Panc1 (cell line): Measurements from ENCODE around the gene ZCCHC14. TPM values are rescaled to one million over a fixed set of nuclear protein-coding genes. Genes with fewer than 3 reads are reported as not detected.
"Not testable (repeated sequence)": the region's sequence is repeated elsewhere in the genome, so short reads cannot be mapped to it uniquely, and the experiment has no call there.

Source experiments
- ATAC-seq: fragments of 200-7000 bp; cut with Tn5 transposase; 2 replicates; pipeline ENCODE4 v1.9.1; 2020; ENCODE audit warnings: mild to moderate bottlenecking, moderate library complexity
- BruUV-seq: library from RNA; stranded (reverse); fragments of 400-500 nt; replicated peaks from 2 replicates; lab custom pipeline; 2021; lab: Mats Ljungman, UMichigan
- CTCF ChIA-PET: fragments of 300-600 bp; sonication (Branson Sonifier 250); formaldehyde crosslinking; loops from one replicate; lab custom pipeline; 2022; ENCODE audit warnings: antibody characterized with exemption; lab: Charles Lee
- POLR2A ChIA-PET: fragments of 300-600 bp; sonication (Branson Sonifier 250); formaldehyde crosslinking; loops from one replicate; lab custom pipeline; 2022; ENCODE audit warnings: antibody characterized with exemption; lab: Charles Lee
- DNase-seq: peaks from one replicate; pipeline ENCODE4 v3.0.0-alpha.2; 2010; ENCODE audit warnings: low read depth, low spot score
- H3K27ac ChIP-seq: 2 replicates; pipeline ENCODE4 v1.5.1; 2011; ENCODE audit warnings: mild to moderate bottlenecking, low read length, inconsistent platforms
- H3K27me3 ChIP-seq: fragments of 200-500 bp; sonication (Bioruptor generic); 2 replicates; pipeline ENCODE4 v1.6.0; 2014; ENCODE audit warnings: low read length, inconsistent platforms; ENCODE audit not compliant: control insufficient read depth, insufficient read depth
- H3K36me3 ChIP-seq: fragments of 200-500 bp; sonication (Bioruptor generic); 2 replicates; pipeline ENCODE4 v1.5.1; 2014; ENCODE audit warnings: inconsistent platforms, mild to moderate bottlenecking, low read length, moderate library complexity; ENCODE audit not compliant: control insufficient read depth, insufficient read depth
- H3K4me1 ChIP-seq: 2 replicates; pipeline ENCODE4 v1.5.1; 2011; ENCODE audit warnings: inconsistent platforms, mild to moderate bottlenecking, low read length, moderate library complexity; ENCODE audit not compliant: control insufficient read depth, insufficient read depth
- H3K4me3 ChIP-seq, 2 experiments: 2 replicates each; pipeline ENCODE4 v1.5.1; 2011 to 2012; ENCODE audit warnings: low read depth in 2 of 2, low read length in 2 of 2, mild to moderate bottlenecking in 2 of 2, inconsistent platforms in 1 of 2, moderate library complexity in 1 of 2
- H3K9me3 ChIP-seq: fragments of 200-500 bp; sonication (Bioruptor generic); 2 replicates; pipeline ENCODE4 v1.5.1; 2014; ENCODE audit warnings: low read depth, mild to moderate bottlenecking, inconsistent platforms, low read length, moderate library complexity; ENCODE audit not compliant: control insufficient read depth, insufficient read depth
- POLR2AphosphoS5 ChIP-seq: IDR thresholded peaks from 2 replicates; pipeline ENCODE4 v1.6.1; 2012; ENCODE audit warnings: mild to moderate bottlenecking, low read depth, low read length, moderate library complexity
- SIN3A ChIP-seq: IDR thresholded peaks from 2 replicates; pipeline ENCODE4 v1.6.1; 2012; ENCODE audit warnings: low read depth, mild to moderate bottlenecking, low read length, moderate library complexity, borderline replicate concordance; ENCODE audit not compliant: insufficient read depth
- TCF7L2 ChIP-seq: IDR thresholded peaks from 2 replicates; pipeline ENCODE4 v1.6.1; 2011; ENCODE audit warnings: mild to moderate bottlenecking, low read depth, low read length, inconsistent platforms
- in situ Hi-C: cut with HindIII; loops from 2 replicates; pipeline ENCODE4 v1.10.0; 2016; ENCODE audit warnings: low sequenced_read_pairs, low pct_unique_long_range_greater_than_20kb
- intact Hi-C: fragments of 100-400 bp; cut with micrococcal nuclease; formaldehyde crosslinking; loops from one replicate; pipeline ENCODE4 v1.10.0; 2022; ENCODE audit not compliant: unreplicated experiment
- total RNA-seq: library from RNA; stranded (reverse); gene quantifications from one replicate; pipeline ENCODE4 v1.2.1, GENCODE V29; 2021; ENCODE audit not compliant: unreplicated experiment
- TF ChIP-seq, protein P1 (sequence below): fragments of 450-650 bp; IDR thresholded peaks from 2 replicates; pipeline ENCODE4 v1.5.1; 2017; ENCODE audit warnings: mild to moderate bottlenecking
- TF ChIP-seq, protein P2 (sequence below), 2 experiments: IDR thresholded peaks; 2 replicates each; pipeline ENCODE4 v1.6.1; 2011 to 2012; ENCODE audit warnings: low read depth in 2 of 2, control low read depth in 1 of 2, low read length in 1 of 2, mild to moderate bottlenecking in 1 of 2, moderate library complexity in 1 of 2; ENCODE audit not compliant: insufficient read depth in 1 of 2

ZCCHC14 gene
- total RNA-seq, 1 experiment from 2014 or later = 35.0 TPM

DNA sequence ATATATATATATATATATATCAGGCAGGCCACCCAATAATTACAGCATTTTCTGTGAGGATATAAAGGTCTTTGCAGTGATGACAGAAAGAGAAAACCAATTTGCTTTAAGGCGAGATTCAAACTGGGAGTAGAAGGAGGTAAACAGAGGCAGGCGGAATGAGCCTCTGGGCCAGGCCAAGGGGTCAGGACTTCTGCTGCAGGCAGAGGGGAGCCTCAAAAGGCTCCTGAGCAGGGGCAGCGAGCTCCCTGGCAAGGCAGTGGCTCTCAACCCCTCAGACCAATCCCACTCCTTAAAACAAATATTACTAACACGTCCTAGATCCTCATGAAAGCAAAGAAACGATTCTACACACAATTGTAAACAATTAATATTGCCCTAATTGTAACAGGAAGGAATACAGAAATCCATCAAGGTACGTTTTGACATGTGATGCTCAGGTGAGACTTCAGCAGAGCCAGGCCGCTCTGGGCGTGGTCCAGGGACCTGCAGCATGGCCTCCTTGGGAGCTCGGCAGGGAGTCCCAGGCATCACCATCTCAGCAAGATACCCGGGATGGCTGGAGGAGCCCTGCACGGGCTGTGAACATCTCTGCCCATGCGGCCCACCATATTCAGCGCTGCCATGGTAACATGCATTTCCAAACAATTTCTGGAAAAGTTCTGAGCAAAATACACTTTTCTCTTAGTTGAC is 127.7 kb downstream of the ZCCHC14 start:
- H3K4me3 ChIP-seq = no peak overlapping the region
- no peaks in the 10 kb centered on the region for H3K9me3 ChIP-seq
- BruUV-seq = no TSS peak
- no peaks in the 10 kb centered on the region for H3K27me3 ChIP-seq
- ChIA-PET POLR2A (no interaction called here), CTCF (no interaction called here)
- TF ChIP-seq TCF7L2 = no peak
- TF ChIP-seq, protein P1, sequence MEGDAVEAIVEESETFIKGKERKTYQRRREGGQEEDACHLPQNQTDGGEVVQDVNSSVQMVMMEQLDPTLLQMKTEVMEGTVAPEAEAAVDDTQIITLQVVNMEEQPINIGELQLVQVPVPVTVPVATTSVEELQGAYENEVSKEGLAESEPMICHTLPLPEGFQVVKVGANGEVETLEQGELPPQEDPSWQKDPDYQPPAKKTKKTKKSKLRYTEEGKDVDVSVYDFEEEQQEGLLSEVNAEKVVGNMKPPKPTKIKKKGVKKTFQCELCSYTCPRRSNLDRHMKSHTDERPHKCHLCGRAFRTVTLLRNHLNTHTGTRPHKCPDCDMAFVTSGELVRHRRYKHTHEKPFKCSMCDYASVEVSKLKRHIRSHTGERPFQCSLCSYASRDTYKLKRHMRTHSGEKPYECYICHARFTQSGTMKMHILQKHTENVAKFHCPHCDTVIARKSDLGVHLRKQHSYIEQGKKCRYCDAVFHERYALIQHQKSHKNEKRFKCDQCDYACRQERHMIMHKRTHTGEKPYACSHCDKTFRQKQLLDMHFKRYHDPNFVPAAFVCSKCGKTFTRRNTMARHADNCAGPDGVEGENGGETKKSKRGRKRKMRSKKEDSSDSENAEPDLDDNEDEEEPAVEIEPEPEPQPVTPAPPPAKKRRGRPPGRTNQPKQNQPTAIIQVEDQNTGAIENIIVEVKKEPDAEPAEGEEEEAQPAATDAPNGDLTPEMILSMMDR = no peak
- TF ChIP-seq, protein P2, sequence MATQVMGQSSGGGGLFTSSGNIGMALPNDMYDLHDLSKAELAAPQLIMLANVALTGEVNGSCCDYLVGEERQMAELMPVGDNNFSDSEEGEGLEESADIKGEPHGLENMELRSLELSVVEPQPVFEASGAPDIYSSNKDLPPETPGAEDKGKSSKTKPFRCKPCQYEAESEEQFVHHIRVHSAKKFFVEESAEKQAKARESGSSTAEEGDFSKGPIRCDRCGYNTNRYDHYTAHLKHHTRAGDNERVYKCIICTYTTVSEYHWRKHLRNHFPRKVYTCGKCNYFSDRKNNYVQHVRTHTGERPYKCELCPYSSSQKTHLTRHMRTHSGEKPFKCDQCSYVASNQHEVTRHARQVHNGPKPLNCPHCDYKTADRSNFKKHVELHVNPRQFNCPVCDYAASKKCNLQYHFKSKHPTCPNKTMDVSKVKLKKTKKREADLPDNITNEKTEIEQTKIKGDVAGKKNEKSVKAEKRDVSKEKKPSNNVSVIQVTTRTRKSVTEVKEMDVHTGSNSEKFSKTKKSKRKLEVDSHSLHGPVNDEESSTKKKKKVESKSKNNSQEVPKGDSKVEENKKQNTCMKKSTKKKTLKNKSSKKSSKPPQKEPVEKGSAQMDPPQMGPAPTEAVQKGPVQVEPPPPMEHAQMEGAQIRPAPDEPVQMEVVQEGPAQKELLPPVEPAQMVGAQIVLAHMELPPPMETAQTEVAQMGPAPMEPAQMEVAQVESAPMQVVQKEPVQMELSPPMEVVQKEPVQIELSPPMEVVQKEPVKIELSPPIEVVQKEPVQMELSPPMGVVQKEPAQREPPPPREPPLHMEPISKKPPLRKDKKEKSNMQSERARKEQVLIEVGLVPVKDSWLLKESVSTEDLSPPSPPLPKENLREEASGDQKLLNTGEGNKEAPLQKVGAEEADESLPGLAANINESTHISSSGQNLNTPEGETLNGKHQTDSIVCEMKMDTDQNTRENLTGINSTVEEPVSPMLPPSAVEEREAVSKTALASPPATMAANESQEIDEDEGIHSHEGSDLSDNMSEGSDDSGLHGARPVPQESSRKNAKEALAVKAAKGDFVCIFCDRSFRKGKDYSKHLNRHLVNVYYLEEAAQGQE (IDR thresholded peaks at IDR 0.05; ENCODE audit: insufficient read depth in 1 of 2, low read depth in 2 of 2, low read length in 1 of 2) = no peak
- TF ChIP-seq POLR2AphosphoS5 = no peak
- TF ChIP-seq SIN3A = no peak
- in situ Hi-C loops (no loop called here), intact Hi-C loops (no loop called here)
- no peak overlapping the region for H3K27ac ChIP-seq
- ATAC-seq = no peak
- no peaks in the 10 kb centered on the region for H3K4me1 ChIP-seq
- no peaks in the 10 kb centered on the region for H3K36me3 ChIP-seq
- no peak for DNase-seq

DNA sequence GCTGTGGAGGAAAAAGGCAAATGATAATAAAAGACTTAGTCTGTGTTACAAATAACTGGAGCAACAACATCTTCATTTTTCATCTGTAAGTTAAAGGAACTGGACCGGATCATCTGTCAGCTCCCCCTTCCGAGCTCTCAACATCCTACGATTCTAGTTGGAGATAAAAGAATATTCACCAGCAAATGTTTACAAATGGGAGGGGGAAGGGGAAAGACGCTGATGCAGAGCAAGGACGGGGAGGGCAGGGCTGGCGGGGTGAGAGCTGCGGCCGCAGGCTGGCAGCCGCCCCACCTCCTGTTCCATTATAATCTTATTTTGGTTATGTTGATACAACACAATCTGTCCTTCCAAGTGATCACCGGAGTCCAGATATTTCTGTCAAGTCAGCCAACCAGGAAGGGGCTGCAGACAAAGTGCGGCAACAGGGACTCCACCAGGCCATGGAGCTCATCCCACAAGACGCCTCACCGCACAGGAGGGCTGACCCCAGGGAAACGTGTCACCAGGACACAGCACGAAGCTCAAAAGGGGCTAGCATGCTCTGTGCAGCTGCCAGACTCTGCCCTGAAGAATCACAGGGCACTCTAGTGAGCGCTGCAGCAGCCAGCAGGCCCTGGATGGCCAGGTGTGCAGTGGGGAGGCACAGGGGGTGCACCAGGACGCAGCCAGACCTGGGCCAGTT is 128.9 kb downstream of the ZCCHC14 start:
- no TSS peak for BruUV-seq
- no peak for TF ChIP-seq SIN3A
- no peak for TF ChIP-seq POLR2AphosphoS5
- no peak for TF ChIP-seq TCF7L2
- TF ChIP-seq, protein P1 = no peak
- TF ChIP-seq, protein P2 (IDR thresholded peaks at IDR 0.05; ENCODE audit: insufficient read depth in 1 of 2, low read depth in 2 of 2, low read length in 1 of 2) = no peak
- Histone ChIP-seq H3K36me3 (no peaks in the 10 kb centered on the region), H3K4me3 (no peak overlapping the region), H3K27ac (no peak overlapping the region), H3K4me1 (no peaks in the 10 kb centered on the region), H3K9me3 (no peaks in the 10 kb centered on the region), H3K27me3 (no peaks in the 10 kb centered on the region)
- ChIA-PET CTCF (no interaction called here), POLR2A (no interaction called here)
- in situ Hi-C loops (no loop called here), intact Hi-C loops (no loop called here)
- DNase-seq = no peak
- no peak for ATAC-seq

DNA sequence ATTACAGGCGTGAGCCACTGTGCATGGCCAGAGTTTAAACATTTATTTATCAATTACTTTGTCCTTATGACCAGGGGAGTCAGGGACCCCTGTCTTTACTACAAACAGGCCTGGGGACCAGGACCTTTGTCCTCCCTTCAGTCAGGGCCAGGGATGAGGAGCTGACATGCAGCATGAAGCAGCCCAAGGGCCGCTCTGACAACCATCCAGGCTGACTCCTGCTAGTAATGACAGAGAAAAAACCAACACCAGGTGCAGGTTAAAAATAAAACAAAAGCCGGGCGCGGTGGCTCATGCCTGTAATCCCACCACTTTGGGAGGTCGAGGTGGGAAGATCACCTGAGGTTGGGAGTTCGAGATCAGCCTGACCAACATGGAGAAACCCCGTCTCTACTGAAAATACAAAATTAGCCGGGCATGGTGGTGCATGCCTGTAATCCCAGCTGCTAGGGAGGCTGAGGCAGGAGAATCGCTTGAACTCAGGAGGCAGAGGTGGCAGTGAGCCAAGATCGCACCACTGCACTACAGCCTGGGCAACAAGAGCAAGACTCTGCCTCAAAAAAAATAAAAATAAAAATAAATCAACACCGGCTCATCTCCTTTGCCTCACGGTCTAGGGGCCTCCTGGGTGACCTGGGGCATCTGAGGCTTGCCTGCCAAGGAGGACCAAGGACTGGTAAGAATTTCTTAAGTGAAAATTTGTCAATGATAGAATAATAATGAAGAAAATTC is 129.8 kb downstream of the ZCCHC14 start:
- H3K27me3 ChIP-seq, ATAC-seq, CTCF ChIA-PET, H3K4me1 ChIP-seq, H3K4me3 ChIP-seq, in situ Hi-C loops, H3K9me3 ChIP-seq, POLR2A ChIA-PET, DNase-seq, BruUV-seq, H3K27ac ChIP-seq, H3K36me3 ChIP-seq, intact Hi-C loops: not testable (repeated sequence)
